BE2C (cell line): ENCODE measurements around the gene ZNF805.

Source experiments
- DNase-seq: peaks from one replicate; pipeline ENCODE4 v3.0.0-alpha.2; 2020
- H3K27me3 ChIP-seq: fragments of 250-450 bp; sonication (Bioruptor Pico); 2 replicates; pipeline ENCODE4 v1.5.1; 2020; ENCODE audit warnings: mild to moderate bottlenecking
- H3K36me3 ChIP-seq: fragments of 250-450 bp; sonication (Bioruptor Pico); 2 replicates; pipeline ENCODE4 v1.5.1; 2020; ENCODE audit warnings: mild to moderate bottlenecking
- H3K4me1 ChIP-seq: fragments of 250-450 bp; sonication (Bioruptor Pico); 2 replicates; pipeline ENCODE4 v1.5.1; 2020
- H3K4me3 ChIP-seq: 2 replicates; pipeline ENCODE4 v1.5.1; 2011; ENCODE audit warnings: low read depth, low read length
- H3K9me3 ChIP-seq: fragments of 250-450 bp; sonication (Bioruptor Pico); 2 replicates; pipeline ENCODE4 v1.5.1; 2020
- TF ChIP-seq, protein P1 (sequence below): IDR thresholded peaks from 2 replicates; pipeline ENCODE4 v1.5.1; 2012; ENCODE audit warnings: mild to moderate bottlenecking, low read depth, low read length

Gene ZNF805

DNA sequence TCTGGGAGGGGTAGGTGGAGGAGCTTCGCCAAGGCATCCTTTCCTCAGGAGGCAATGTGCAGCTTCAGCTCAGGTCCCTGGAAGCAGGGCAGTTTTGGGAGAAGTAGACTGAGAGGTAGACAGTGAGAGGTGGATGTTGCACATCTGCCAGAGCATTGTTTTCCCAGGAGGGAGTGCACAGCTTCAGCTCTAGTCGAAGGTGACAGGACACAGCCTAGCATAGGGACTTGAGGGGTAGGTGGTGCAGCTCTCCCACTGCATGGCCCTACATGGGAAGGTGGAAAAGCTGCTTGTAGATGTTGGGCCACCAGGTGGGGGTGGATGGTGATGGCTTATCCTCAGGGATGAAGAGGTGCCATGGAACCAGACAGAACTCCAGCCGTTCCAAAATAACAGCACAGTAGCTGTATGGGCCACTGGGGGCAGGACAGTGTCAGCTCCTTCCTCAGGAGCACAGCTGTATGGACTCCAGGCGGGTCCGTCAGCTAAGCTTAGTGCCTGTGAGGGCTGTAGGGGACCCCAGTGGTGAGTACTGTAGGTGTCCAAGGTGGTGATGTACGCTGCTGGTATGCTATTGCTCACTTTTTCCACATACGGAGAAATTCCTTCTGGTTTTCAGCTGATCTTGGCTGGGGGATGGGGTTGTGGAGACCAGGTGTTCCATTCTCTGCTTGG is 62.4 kb downstream of the ZNF805 start:
- TF ChIP-seq, protein P1, sequence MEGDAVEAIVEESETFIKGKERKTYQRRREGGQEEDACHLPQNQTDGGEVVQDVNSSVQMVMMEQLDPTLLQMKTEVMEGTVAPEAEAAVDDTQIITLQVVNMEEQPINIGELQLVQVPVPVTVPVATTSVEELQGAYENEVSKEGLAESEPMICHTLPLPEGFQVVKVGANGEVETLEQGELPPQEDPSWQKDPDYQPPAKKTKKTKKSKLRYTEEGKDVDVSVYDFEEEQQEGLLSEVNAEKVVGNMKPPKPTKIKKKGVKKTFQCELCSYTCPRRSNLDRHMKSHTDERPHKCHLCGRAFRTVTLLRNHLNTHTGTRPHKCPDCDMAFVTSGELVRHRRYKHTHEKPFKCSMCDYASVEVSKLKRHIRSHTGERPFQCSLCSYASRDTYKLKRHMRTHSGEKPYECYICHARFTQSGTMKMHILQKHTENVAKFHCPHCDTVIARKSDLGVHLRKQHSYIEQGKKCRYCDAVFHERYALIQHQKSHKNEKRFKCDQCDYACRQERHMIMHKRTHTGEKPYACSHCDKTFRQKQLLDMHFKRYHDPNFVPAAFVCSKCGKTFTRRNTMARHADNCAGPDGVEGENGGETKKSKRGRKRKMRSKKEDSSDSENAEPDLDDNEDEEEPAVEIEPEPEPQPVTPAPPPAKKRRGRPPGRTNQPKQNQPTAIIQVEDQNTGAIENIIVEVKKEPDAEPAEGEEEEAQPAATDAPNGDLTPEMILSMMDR: no peak
- Histone ChIP-seq H3K36me3 (peaks cover 38% of the 10 kb centered on the region), H3K9me3 (no peaks in the 10 kb centered on the region), H3K4me3 (no peak overlapping the region), H3K4me1 (0 out of 2 replicates have a peak, but pooled peaks cover 3% of the 10 kb centered on the region), H3K27me3 (no peaks in the 10 kb centered on the region)
- DNase-seq: no peak
